ENCODE measurements around the gene SPTBN5. TPM values are rescaled to one million over a fixed set of nuclear protein-coding genes. Genes with fewer than 3 reads are reported as not detected.

The SPTBN5 gene
- polyA plus RNA-seq, 4 donors, result 1.3 to 3.6 (median 2.6) TPM

- peak; percentile 75 to 80 (median 78) for DNase-seq (ENCODE audit: low read depth in 4 of 4, low spot score in 3 of 4)
Measured at GRCh38 chr15:41827880-41828806, 65.7 kb downstream of the SPTBN5 start, which contains the start of gene JMJD7. Gene JMJD7, plus strand, starts transcription at chr15:41828092. Its CDS starts 33 bp downstream, at chr15:41828125.

GRCh38 chr15:41827290-41827879 is 66.5 kb downstream of the SPTBN5 start:
- no peak for DNase-seq (ENCODE audit: low read depth in 4 of 4, low spot score in 3 of 4)

DNA sequence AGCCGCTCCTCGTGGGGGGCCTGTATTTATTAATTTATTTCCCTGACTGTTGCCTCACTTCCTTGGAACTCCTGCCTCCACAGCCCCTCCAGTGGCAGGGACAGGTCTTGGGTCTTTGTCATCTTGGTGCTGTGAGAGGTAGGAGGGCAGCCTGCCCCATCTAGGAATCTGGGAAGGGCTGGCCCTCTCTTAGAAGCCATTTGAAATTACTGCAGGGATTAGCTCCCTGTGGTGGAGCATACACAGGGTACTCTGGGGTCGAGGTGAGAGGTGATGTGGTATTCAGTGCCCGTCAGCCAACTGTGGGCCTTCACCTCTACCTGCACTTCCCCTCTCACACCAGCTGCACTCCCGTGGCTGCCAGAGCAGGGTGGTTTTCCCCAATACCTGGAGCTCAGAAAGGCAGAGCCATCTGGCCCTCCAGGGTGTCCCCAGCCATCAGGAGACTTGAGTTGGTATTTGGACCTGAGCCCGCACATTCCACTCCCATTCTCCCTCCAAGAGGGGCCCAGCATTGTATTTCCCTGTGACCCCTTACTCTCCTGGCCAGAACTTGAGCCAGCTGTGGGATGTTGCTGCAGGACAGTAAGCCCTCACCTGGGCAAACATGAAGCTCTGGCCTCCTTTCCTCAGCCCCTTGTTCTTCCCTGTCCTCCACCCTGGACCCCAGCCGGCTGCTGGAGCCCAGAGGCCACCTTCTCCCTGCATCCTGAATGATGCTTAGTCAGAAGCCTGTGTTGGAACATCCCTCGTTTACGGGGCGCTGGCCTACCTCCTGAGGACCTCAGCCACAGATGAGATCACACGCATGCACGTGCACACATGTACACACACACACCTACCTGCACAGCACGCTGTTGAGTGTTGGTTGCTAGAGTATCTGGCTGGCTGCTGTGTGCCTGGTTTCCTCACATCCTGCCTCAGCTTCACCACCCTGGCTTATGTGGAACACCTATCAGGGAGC is 68.0 kb downstream of the SPTBN5 start:
- no peak for DNase-seq (ENCODE audit: low read depth in 4 of 4, low spot score in 3 of 4)

DNA sequence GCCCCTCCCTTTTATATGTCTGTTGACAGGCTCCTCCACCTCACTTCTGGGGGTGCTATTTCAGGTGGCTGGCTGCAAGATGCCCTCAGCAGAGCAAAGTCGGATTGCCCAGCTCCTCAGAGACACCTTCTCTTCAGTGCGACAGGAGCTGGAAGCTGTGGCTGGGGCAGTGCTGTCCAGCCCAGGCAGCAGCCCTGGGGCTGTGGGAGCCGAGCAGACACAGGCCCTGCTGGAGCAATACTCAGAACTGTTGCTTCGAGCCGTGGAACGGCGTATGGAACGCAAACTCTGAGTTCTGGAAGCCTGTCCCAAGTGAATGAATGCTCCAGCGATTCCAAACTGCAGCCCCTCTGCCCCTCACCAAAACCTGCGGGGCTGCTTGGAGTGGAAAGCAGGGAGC is 68.7 kb downstream of the SPTBN5 start:
- DNase-seq (ENCODE audit: low read depth in 4 of 4, low spot score in 3 of 4), result no peak

GRCh38 chr15:41824062-41824745 is 69.6 kb downstream of the SPTBN5 start:
- DNase-seq (ENCODE audit: low read depth in 4 of 4, low spot score in 3 of 4), result no peak

DNA sequence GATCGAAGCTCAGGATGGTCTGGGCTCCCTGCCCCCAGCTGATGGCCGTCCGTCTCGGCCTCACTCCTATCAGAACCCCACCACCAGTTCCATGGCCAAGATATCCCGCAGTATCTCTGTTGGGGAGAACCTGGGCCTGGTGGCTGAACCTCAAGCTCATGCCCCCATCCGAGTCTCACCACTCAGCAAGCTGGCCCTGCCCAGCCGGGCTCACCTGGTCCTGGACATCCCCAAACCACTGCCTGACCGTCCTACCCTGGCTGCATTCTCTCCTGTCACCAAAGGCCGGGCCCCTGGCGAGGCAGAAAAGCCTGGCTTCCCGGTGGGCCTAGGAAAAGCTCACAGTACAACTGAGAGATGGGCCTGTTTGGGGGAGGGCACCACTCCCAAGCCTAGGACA is 70.4 kb downstream of the SPTBN5 start:
- DNase-seq (ENCODE audit: low read depth in 4 of 4, low spot score in 3 of 4), result no peak

DNA sequence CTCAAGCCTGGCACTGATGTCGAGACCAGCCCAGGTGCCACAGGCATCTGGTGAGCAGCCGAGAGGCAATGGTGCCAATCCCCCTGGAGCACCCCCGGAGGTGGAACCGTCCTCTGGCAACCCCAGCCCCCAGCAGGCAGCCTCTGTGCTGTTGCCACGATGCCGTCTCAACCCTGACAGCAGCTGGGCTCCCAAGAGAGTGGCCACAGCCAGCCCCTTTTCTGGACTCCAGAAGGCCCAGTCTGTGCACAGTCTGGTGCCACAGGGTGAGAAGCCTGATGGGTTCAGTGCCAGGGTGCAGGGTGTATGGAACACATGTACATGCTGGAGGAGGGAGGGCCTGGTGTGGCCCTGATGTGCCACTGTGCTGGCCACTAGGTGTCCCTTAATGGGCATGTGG is 70.9 kb downstream of the SPTBN5 start:
- DNase-seq (ENCODE audit: low read depth in 4 of 4, low spot score in 3 of 4), result no peak

DNA sequence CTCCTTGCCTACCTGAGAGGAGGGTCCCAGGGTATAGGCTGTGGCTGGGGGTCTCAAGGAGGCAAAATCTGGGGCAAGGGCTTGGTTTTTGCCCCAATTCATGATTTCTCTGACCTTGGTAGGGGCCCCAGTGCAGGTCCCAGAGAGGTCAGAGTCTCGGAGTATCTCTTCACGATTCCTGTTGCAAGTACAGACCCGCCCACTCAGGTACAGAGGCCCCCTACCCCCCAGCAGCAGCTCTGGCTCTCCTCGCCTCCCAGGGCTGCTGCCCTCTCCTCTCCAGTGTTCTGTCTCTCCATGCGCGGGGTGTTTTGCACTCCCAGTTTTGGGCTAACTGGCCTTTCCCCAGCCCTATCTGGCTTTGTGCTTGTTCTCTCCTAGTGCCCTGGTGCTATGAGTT is 71.4 kb downstream of the SPTBN5 start:
- no peak for DNase-seq (ENCODE audit: low read depth in 4 of 4, low spot score in 3 of 4)

DNA sequence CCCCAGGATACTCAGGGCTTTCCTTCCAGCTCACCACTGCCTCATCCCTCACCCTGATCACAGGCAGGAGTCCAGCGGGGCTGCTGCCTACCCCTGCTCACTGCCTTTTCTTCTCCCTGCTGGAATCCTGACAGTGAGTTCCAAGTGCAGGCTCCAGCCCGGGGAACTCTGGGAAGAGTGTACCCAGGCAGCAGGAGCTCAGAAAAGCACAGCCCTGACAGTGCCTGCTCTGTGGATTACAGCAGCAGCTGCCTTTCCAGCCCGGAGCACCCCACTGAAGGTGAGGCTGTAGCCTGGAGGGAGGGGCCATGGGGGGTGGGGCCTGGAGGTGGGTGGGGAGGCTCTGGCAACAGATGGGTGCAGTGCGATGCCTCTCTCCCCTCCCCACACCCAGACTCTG is 72.0 kb downstream of the SPTBN5 start:
- DNase-seq (ENCODE audit: low read depth in 4 of 4, low spot score in 3 of 4), result no peak

GRCh38 chr15:41820791-41821423 is 72.9 kb downstream of the SPTBN5 start:
- no peak for DNase-seq (ENCODE audit: low read depth in 4 of 4, low spot score in 3 of 4)

DNA sequence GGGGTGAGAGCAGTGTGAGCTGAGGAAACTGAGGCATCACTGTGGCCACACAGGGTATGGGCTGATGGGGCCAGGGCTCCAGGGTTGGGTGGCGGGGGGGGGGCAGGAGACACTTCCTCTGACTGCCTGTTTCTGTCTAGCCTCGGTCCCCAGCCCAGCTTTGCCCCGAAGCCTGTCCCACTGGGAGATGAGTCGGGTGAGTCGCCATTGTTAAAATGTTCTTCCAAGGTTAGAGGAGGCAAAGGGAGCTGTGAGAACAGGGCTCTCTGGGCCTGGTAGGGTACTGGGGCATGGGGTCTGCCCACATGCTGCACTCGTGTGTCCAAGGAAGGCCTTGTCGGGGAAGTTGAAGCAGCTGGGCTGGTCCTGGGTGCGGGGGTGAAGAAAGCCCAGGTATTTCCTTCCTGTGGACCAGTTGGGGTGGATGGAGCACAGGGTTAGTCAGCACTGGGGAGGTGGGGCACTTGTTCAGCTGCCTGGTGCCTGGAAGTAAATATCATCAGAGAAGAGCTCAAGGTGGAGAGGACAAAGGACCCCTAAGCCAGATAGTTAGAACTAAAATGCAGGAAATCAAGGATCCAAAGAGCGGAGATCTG is 74.3 kb downstream of the SPTBN5 start:
- no peak for DNase-seq (ENCODE audit: low read depth in 4 of 4, low spot score in 3 of 4)

DNA sequence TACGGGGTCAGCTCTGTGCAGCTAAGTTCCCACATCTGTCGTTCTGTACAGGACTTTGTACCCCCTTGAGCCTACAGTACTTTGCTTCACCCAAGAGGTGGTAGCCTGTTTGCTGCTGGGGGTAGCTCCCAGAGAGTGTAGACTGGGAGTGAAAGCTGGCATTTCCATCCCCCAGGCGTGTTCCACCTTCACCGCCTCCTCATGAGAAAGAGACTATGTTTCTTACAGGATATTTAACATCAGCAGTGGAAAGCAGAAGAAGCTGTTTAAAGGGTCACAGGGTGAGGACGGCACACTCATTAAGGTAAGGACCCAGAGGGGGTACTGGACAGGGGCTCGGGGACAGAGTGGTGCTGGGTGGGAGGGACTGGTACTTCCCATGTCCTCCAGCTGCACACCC is 76.1 kb downstream of the SPTBN5 start:
- DNase-seq (ENCODE audit: low read depth in 4 of 4, low spot score in 3 of 4), result no peak

GRCh38 chr15:41817327-41817726 is 76.5 kb downstream of the SPTBN5 start:
- DNase-seq (ENCODE audit: low read depth in 4 of 4, low spot score in 3 of 4), result no peak

DNA sequence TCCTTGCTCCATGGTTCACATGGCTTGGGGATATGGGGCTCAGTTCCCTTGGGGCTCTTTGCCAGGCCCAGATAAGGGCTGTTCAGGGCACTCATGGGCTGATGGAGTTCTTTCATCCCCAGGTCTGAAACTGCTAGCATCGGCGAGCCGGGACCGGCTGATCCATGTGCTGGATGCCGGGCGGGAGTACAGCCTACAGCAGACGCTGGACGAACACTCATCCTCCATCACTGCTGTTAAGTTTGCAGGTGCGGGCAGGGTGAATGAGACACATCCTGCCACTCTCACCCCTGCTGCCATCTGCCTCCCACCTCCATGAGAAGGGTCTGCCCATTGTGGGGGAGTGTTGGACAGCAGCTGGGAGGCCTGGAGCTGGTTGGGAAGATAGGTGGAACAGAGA is 77.1 kb downstream of the SPTBN5 start:
- no peak for DNase-seq (ENCODE audit: low read depth in 4 of 4, low spot score in 3 of 4)

DNA sequence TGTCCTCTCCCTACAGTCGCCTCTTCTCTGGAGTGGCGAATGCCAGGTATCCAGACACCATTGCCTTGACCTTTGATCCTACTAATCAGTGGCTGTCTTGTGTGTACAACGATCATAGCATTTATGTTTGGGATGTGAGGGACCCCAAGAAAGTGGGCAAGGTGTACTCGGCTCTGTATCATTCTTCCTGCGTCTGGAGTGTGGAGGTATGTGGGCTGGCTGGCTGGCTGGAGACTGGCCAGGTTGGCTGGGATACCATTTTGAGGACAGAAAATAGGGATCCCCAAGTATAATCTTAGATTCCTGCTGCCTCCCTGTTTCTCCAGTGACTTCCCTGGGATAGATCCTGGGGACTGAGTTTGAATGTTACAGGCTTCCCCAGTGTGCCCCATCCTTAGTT is 79.3 kb downstream of the SPTBN5 start:
- no peak for DNase-seq (ENCODE audit: low read depth in 4 of 4, low spot score in 3 of 4)

GRCh38 chr15:41813426-41813825 is 80.4 kb downstream of the SPTBN5 start:
- DNase-seq (ENCODE audit: low read depth in 4 of 4, low spot score in 3 of 4), result no peak

DNA sequence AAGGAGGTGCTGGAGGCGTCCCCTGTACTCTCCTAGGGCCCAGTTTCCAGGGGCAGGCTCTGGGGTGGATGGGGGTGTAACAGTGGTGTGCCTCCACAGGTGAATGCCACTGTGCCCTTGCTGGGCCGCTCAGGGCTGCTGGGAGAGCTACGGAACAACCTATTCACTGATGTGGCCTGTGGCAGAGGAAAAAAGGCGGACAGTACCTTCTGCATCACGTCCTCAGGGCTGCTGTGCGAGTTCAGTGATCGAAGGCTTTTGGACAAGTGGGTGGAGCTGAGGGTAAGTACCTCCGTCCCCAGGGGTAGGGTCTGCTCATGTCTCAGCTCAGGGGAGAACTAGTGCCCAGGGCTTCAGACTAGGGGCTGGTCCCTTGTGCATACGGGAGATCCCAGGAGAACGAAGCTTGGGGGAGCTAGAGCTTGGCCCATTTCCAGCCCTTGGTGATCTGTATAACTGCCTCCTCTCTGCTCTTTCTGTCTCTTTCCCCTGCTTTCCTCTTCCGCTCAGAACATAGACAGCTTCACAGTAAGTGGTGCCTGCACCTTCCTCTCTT is 81.0 kb downstream of the SPTBN5 start:
- no peak for DNase-seq (ENCODE audit: low read depth in 4 of 4, low spot score in 3 of 4)

- DNase-seq (ENCODE audit: low read depth in 4 of 4, low spot score in 3 of 4), result peak in 2 of 4 donors; percentile 59 to 66
Measured at GRCh38 chr15:41811432-41812195, 82.2 kb downstream of the SPTBN5 start.

Measured in left renal pelvis (tissue), 4 donors.